K562 (cell line): Measurements from ENCODE around the gene TECPR2. TPM values are rescaled to one million over a fixed set of nuclear protein-coding genes. Genes with fewer than 3 reads are reported as not detected.

ENCODE experiments used
- ATAC-seq: fragments of 200-7000 bp; cut with Tn5 transposase; 3 replicates; pipeline ENCODE4 v1.9.1; 2020; ENCODE audit warnings: moderate library complexity
- BruUV-seq: library from RNA; stranded (reverse); fragments of 400-500 nt; replicated peaks from 2 replicates; lab custom pipeline; 2021; lab: Mats Ljungman, UMichigan
- CTCF ChIA-PET: fragments of 300-600 bp; formaldehyde crosslinking; extraction: SDS; loops from one replicate; lab custom pipeline; 2021; ENCODE audit warnings: low intra/inter-chr PET ratio; lab: Yijun Ruan, JAX
- POLR2A ChIA-PET: fragments of 300-600, 350-650 bp; sonication (Branson Sonifier 250); formaldehyde crosslinking; extraction: SDS; loops from one replicate; lab custom pipeline; 2021; ENCODE audit warnings: antibody characterized with exemption, inconsistent platforms; lab: Yijun Ruan, JAX
- DNase-seq, 4 experiments: peaks; one replicate each; pipeline versions ENCODE4 v3.0.0 to v3.0.0-alpha.2; 2011 to 2018; ENCODE audit warnings: low spot score in 3 of 4, mixed read lengths in 3 of 4; ENCODE audit errors: extremely low read depth in 1 of 4
- FAIRE-seq: peaks from 2 replicates; lab custom pipeline; 2011; peaks lifted over from hg19 to GRCh38; lab: Jason Lieb, UNC
- H2AFZ ChIP-seq: 2 replicates; pipeline ENCODE4 v1.6.0; 2011; ENCODE audit warnings: low read depth, low read length, control low read depth, inconsistent platforms
- H3K27ac ChIP-seq: fragments of 200-600 bp; 3 replicates; pipeline ENCODE4 v1.8.0; 2011; ENCODE audit warnings: low read depth, mild to moderate bottlenecking, control low read depth, inconsistent platforms, low read length, moderate library complexity, mixed read lengths; ENCODE audit errors: extremely low read depth
- H3K27me3 ChIP-seq, 2 experiments: fragments of 300-600 bp in 1 of 2; 2 replicates in 1 of 2; 3 replicates in 1 of 2; pipeline versions ENCODE4 v1.6.0 to v1.8.0; 2011; ENCODE audit warnings: inconsistent platforms in 2 of 2, low read length in 2 of 2, mild to moderate bottlenecking in 1 of 2, mixed read lengths in 1 of 2, moderate library complexity in 1 of 2; ENCODE audit not compliant: control insufficient read depth in 2 of 2, insufficient read depth in 2 of 2
- H3K36me3 ChIP-seq: fragments of 300-600 bp; 3 replicates; pipeline ENCODE4 v1.8.0; 2011; ENCODE audit warnings: mild to moderate bottlenecking, low read length, inconsistent platforms; ENCODE audit not compliant: control insufficient read depth, insufficient read depth
- H3K4me1 ChIP-seq, 2 experiments: fragments of 200-600 bp in 1 of 2; replicated peaks in 1 of 2; 2 replicates in 1 of 2; 3 replicates in 1 of 2; pipeline versions ENCODE4 v1.5.1 to v1.8.0; 2011; ENCODE audit warnings: inconsistent platforms in 2 of 2, low read length in 2 of 2, mild to moderate bottlenecking in 1 of 2, mixed read lengths in 1 of 2, moderate library complexity in 1 of 2; ENCODE audit not compliant: control insufficient read depth in 2 of 2, insufficient read depth in 2 of 2
- H3K4me2 ChIP-seq: 2 replicates; pipeline ENCODE4 v1.6.1; 2011; ENCODE audit warnings: low read length, control low read depth, inconsistent platforms, mixed read lengths; ENCODE audit not compliant: insufficient read depth
- H3K4me3 ChIP-seq: fragments of 200-600 bp; sonication (generic), shearing (Covaris generic); 2 replicates; pipeline ENCODE4 v1.5.1; 2016; ENCODE audit warnings: control low read depth, inconsistent platforms
- H3K79me2 ChIP-seq: fragments of 200-600 bp; 3 replicates; pipeline ENCODE4 v1.8.0; 2011; ENCODE audit warnings: low read length, inconsistent platforms; ENCODE audit not compliant: control insufficient read depth, insufficient read depth
- H3K9ac ChIP-seq, 2 experiments: 2 replicates each; pipeline versions ENCODE4 v1.6.0 to v1.6.1; 2011; ENCODE audit warnings: low read depth in 2 of 2, low read length in 2 of 2, control low read depth in 1 of 2, inconsistent platforms in 1 of 2, mild to moderate bottlenecking in 1 of 2, mixed read lengths in 1 of 2; ENCODE audit not compliant: insufficient read depth in 1 of 2
- H3K9me1 ChIP-seq: one replicate; pipeline ENCODE4 v1.6.0; 2011; ENCODE audit warnings: inconsistent platforms, mild to moderate bottlenecking, low read length, moderate library complexity; ENCODE audit not compliant: control insufficient read depth, insufficient read depth
- H3K9me3 ChIP-seq: replicated peaks from 2 replicates; pipeline ENCODE4 v1.5.1; 2011; ENCODE audit warnings: low read depth, low read length, inconsistent platforms; ENCODE audit not compliant: control insufficient read depth, insufficient read depth
- H4K20me1 ChIP-seq: replicated peaks from 2 replicates; pipeline ENCODE4 v1.6.1; 2011; ENCODE audit warnings: low read length, inconsistent platforms, mixed read lengths; ENCODE audit not compliant: control insufficient read depth, insufficient read depth
- ASH1L ChIP-seq: fragments of 450-650 bp; IDR thresholded peaks from 2 replicates; pipeline ENCODE4 v1.6.1; 2018; ENCODE audit warnings: borderline replicate concordance, mild to moderate bottlenecking, low read depth; ENCODE audit not compliant: partially characterized antibody
- BRCA1 ChIP-seq, 2 experiments: fragments of 450-650 bp in 1 of 2; sonication (generic) in 1 of 2; formaldehyde crosslinking in 1 of 2; IDR thresholded peaks; 2 replicates each; pipeline versions ENCODE4 v1.5.0 to v1.6.1; 2017 to 2020; ENCODE audit warnings: mild to moderate bottlenecking in 1 of 2, missing genetic modification reagents in 1 of 2
- E2F3 ChIP-seq: fragments of 250-450 bp; sonication (Bioruptor Pico); IDR thresholded peaks from 2 replicates; pipeline ENCODE4 v1.4.0; 2020; ENCODE audit warnings: mild to moderate bottlenecking
- MTA3 ChIP-seq: fragments of 450-650 bp; formaldehyde crosslinking; IDR thresholded peaks from 2 replicates; pipeline ENCODE4 v1.6.1; 2017; ENCODE audit warnings: mild to moderate bottlenecking, borderline replicate concordance
- MXI1 ChIP-seq: IDR thresholded peaks from 2 replicates; pipeline ENCODE4 v1.6.1; 2011; ENCODE audit warnings: low read depth, mild to moderate bottlenecking, improper control_type of control experiment, low read length
- NFATC3 ChIP-seq: fragments of 450-650 bp; IDR thresholded peaks from 2 replicates; pipeline ENCODE4 v1.6.1; 2017; ENCODE audit warnings: mild to moderate bottlenecking
- PURB ChIP-seq: sonication (generic); formaldehyde crosslinking; IDR thresholded peaks from 2 replicates; pipeline ENCODE4 v1.9.0; 2021; ENCODE audit warnings: low read depth, mild to moderate bottlenecking, missing genetic modification reagents
- RNF2 ChIP-seq: sonication (generic); IDR thresholded peaks from 2 replicates; pipeline ENCODE4 v1.6.1; 2016
- SMARCB1 ChIP-seq: IDR thresholded peaks from 2 replicates; pipeline ENCODE4 v1.6.1; 2011; ENCODE audit warnings: improper control_type of control experiment, low read depth; ENCODE audit not compliant: insufficient read length
- TAF15 ChIP-seq: fragments of 200-400 bp; formaldehyde crosslinking; IDR thresholded peaks from 2 replicates; pipeline ENCODE4 v1.6.1; 2017; ENCODE audit warnings: mild to moderate bottlenecking, low read depth, low read length, moderate library complexity
- ZKSCAN1 ChIP-seq: fragments of 150-350 bp; IDR thresholded peaks from 2 replicates; pipeline ENCODE4 v1.6.1; 2016; ENCODE audit warnings: low read depth, low read length
- ZNF175 ChIP-seq: fragments of 200-800 bp; sonication (Bioruptor generic); IDR thresholded peaks from 2 replicates; pipeline ENCODE4 v1.6.1; 2016; ENCODE audit warnings: low read depth, mild to moderate bottlenecking, missing genetic modification characterization, missing compliant biosample characterization
- ZNF324 ChIP-seq: fragments of 250-450 bp; sonication (Bioruptor Pico); IDR thresholded peaks from 2 replicates; pipeline ENCODE4 v1.4.0; 2020; ENCODE audit warnings: mild to moderate bottlenecking
- ZNF507 ChIP-seq: conservative IDR thresholded peaks from 2 replicates; pipeline ENCODE4 v1.6.1; 2017; ENCODE audit warnings: missing genetic modification characterization, missing compliant biosample characterization
- WGBS: fragments of 100-300 bp; shearing (Covaris generic); methylation state at CpG from one replicate; pipeline ENCODE4 v1.1.6; 2016; ENCODE audit warnings: low coverage, mixed read lengths; ENCODE audit not compliant: insufficient coverage; ENCODE audit errors: missing lambda C conversion rate; 5-methylcytosine and 5-hydroxymethylcytosine counted together
- in situ Hi-C: fragments of 300-500 bp; cut with MboI; formaldehyde crosslinking; loops from 4 replicates; pipeline ENCODE4 v1.15.0; 2018; ENCODE audit warnings: inconsistent platforms, mixed read lengths
- intact Hi-C: fragments of 100-400 bp; cut with micrococcal nuclease; formaldehyde crosslinking; loops from 2 replicates; pipeline ENCODE4 v1.14.2; 2022
- polyA plus RNA-seq, 8 experiments: library from polyadenylated mRNA; depleted of rRNA in 4 of 8; stranded (reverse) in 5 of 8; unstranded in 3 of 8; fragments of >200 nt; fragmentation: Nextera tagmentation in 2 of 8; fragmentation: Illumina TruSeq in 1 of 8; extraction: Ambion mirVana in 2 of 8; extraction: Trizol in 1 of 8; gene quantifications; 2 replicates each; pipeline versions ENCODE4 v1.2.1 to v1.2.3, GENCODE V29; 2011 to 2014; ENCODE audit warnings: inconsistent platforms in 1 of 8, missing spikeins in 1 of 8
- total RNA-seq, 7 experiments: library from RNA; depleted of rRNA in 6 of 7; stranded (reverse); fragments of >200 nt in 6 of 7; fragmentation: Illumina TruSeq in 2 of 7; extraction: Trizol in 2 of 7; gene quantifications; 2 replicates each; pipeline versions ENCODE4 v1.2.1 to v1.2.3, GENCODE V29; 2011 to 2021; ENCODE audit warnings: low replicate concordance in 1 of 7
- TF ChIP-seq, protein P1 (sequence below), 2 experiments: fragments of 150-350 bp in 1 of 2; IDR thresholded peaks; 2 replicates each; pipeline ENCODE4 v1.6.1; 2012 to 2016; ENCODE audit warnings: low read depth in 2 of 2, low read length in 2 of 2, mild to moderate bottlenecking in 1 of 2, moderate library complexity in 1 of 2
- TF ChIP-seq, protein P2 (sequence below): fragments of 250-450 bp; sonication (Bioruptor Pico); IDR thresholded peaks from 2 replicates; pipeline ENCODE4 v1.8.0; 2021; ENCODE audit warnings: moderate library complexity, mild to moderate bottlenecking, inconsistent platforms

The TECPR2 gene
- total and polyA plus RNA-seq, 9 of the 15 experiments (the other 6 are each of a cell fraction or from before 2014, with no cell fraction given), result 0.04 to 3.0 (median 0.83) TPM

GRCh38 chr14:102491786-102492530 lies 129.2 kb downstream of the TECPR2 start:
- Histone ChIP-seq H4K20me1 (no peaks in the 10 kb centered on the region), H3K4me2 (no peak overlapping the region), H3K4me1 (peaks cover 2 to 30% of the 10 kb centered on the region in 2 experiments; a peak in 3 of 5 replicates), H3K36me3 (no peaks in the 10 kb centered on the region), H3K79me2 (no peaks in the 10 kb centered on the region), H3K9me3 (no peaks in the 10 kb centered on the region), H3K27ac (no peak overlapping the region), H3K27me3 (no peaks in the 10 kb centered on the region), H3K9ac (no peak overlapping the region), H3K9me1 (no peaks in the 10 kb centered on the region), H2AFZ (no peak overlapping the region), H3K4me3 (no peak overlapping the region)
- in situ Hi-C loops (no loop called here), intact Hi-C loops (no loop called here)
- ATAC-seq, result no peak
- 38% methylated on average over 7 of the region's 7 CpGs for WGBS
- DNase-seq, result no peak
- ChIA-PET CTCF (no interaction called here), POLR2A (interaction anchor here (0.7 kb wide), 1 partner anchor 103 kb away, joined by 3 read pairs; no protein-coding TSS in a partner anchor)
- TF ChIP-seq, protein P1, sequence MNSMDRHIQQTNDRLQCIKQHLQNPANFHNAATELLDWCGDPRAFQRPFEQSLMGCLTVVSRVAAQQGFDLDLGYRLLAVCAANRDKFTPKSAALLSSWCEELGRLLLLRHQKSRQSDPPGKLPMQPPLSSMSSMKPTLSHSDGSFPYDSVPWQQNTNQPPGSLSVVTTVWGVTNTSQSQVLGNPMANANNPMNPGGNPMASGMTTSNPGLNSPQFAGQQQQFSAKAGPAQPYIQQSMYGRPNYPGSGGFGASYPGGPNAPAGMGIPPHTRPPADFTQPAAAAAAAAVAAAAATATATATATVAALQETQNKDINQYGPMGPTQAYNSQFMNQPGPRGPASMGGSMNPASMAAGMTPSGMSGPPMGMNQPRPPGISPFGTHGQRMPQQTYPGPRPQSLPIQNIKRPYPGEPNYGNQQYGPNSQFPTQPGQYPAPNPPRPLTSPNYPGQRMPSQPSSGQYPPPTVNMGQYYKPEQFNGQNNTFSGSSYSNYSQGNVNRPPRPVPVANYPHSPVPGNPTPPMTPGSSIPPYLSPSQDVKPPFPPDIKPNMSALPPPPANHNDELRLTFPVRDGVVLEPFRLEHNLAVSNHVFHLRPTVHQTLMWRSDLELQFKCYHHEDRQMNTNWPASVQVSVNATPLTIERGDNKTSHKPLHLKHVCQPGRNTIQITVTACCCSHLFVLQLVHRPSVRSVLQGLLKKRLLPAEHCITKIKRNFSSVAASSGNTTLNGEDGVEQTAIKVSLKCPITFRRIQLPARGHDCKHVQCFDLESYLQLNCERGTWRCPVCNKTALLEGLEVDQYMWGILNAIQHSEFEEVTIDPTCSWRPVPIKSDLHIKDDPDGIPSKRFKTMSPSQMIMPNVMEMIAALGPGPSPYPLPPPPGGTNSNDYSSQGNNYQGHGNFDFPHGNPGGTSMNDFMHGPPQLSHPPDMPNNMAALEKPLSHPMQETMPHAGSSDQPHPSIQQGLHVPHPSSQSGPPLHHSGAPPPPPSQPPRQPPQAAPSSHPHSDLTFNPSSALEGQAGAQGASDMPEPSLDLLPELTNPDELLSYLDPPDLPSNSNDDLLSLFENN (IDR thresholded peaks at IDR 0.05; ENCODE audit: low read depth in 2 of 2, low read length in 2 of 2), result no peak
- TF ChIP-seq TAF15 (no peak), NFATC3 (no peak), ZNF175 (no peak), PURB (CRISPR knock-in tag) (no peak), RNF2 (no peak), ASH1L (no peak), ZNF507 (no peak), ZNF324 (CRISPR knock-in tag) (no peak), BRCA1 (IDR thresholded peaks at IDR 0.05) (no peak), BRCA1 (CRISPR knock-in tag; IDR thresholded peaks at IDR 0.05) (no peak), E2F3 (CRISPR knock-in tag) (no peak), MXI1 (no peak), ZKSCAN1 (no peak), MTA3 (no peak), SMARCB1 (no peak)
- TF ChIP-seq, protein P2, sequence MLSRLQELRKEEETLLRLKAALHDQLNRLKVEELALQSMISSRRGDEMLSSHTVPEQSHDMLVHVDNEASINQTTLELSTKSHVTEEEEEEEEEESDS (CRISPR knock-in tag), result no peak
- FAIRE-seq, result no peak
- no TSS peak for BruUV-seq
